Measurements from ENCODE around the gene TFDP2. TPM values are rescaled to one million over a fixed set of nuclear protein-coding genes. Genes with fewer than 3 reads are reported as not detected.

The TFDP2 gene
- total and polyA plus RNA-seq, 2 of the 8 experiments (the other 6 are each of a cell fraction or from before 2014, with no cell fraction given): 41.1 to 119 TPM

DNA sequence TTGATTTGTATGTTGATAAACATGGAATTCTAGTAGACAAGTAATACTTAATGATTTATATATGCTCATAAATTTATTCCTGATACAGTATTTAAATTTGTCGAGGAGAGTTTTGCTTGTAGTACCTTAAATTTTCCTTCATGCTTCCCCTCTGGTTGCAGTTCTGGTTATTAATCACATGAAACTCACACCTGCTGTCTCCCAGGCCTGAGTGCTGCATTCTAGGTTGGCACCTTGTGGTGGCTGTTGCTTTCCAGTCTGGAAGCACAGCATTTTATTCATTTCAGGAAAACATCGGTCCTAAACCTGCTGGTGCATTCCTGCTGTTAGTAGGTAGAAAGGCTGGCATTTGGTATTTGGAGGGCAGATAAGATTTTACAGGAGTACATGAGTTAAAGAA, 228.0 kb downstream of the TFDP2 start:
- DNase-seq (ENCODE audit: low read depth in 1 of 2, low spot score in 2 of 2) (no peak), FAIRE-seq (no peak)
- Histone ChIP-seq H3K27ac (ENCODE audit: low read depth, low read length) (no peak overlapping the region), H2AK5ac (ENCODE audit: low read depth, low read length) (no peak overlapping the region), H3K36me3 (ENCODE audit: control insufficient read depth in 2 of 4, insufficient read depth in 4 of 4, low read length in 3 of 4) (peaks cover 5 to 68% (median 26%) of the 10 kb centered on the region in 4 experiments; a peak in 6 of 8 replicates), H3K79me2 (ENCODE audit: control insufficient read depth in 1 of 2, insufficient read depth in 2 of 2, low read length in 2 of 2) (no peaks in the 10 kb centered on the region), H2BK12ac (ENCODE audit: low read depth, low read length) (no peak overlapping the region), H2BK20ac (ENCODE audit: low read length) (no peak overlapping the region), H3K23ac (ENCODE audit: insufficient read length) (no peak overlapping the region), H3K4me2 (ENCODE audit: insufficient read depth in 1 of 2, low read depth in 2 of 2, low read length in 2 of 2) (no peak overlapping the region), H4K91ac (replicated peaks; ENCODE audit: insufficient read length, low read length) (no peak overlapping the region), H3K4me3 (ENCODE audit: extremely low read depth in 1 of 4, insufficient read depth in 2 of 4, low read depth in 3 of 4, low read length in 4 of 4) (no peak overlapping the region), H2BK120ac (replicated peaks; ENCODE audit: low read depth, low read length) (no peak overlapping the region), H3K23me2 (ENCODE audit: low read depth, low read length) (no peaks in the 10 kb centered on the region; the same call in 1 of the 2 replicates), H3K14ac (ENCODE audit: insufficient read length) (no peak overlapping the region), H2BK5ac (ENCODE audit: low read depth, low read length) (no peak overlapping the region), H3K9ac (replicated peaks in 1 of 4; ENCODE audit: extremely low read depth in 1 of 4, low read depth in 3 of 4, low read length in 3 of 4) (no peak overlapping the region), H4K5ac (ENCODE audit: insufficient read length, low read depth, low read length) (no peak overlapping the region), H3K79me1 (ENCODE audit: low read depth, low read length) (no peaks in the 10 kb centered on the region), H3K9me3 (ENCODE audit: insufficient read depth in 2 of 2, low read depth in 1 of 2, low read length in 1 of 2) (no peaks in the 10 kb centered on the region), H3K18ac (ENCODE audit: extremely low read depth, low read length) (no peak overlapping the region), H3K4me1 (replicated peaks in 1 of 4; ENCODE audit: control insufficient read depth in 3 of 4, insufficient read depth in 4 of 4, low read length in 3 of 4) (no peaks in the 10 kb centered on the region), H3K4ac (replicated peaks; ENCODE audit: insufficient read length, low read depth, low read length) (no peak overlapping the region), H2AFZ (ENCODE audit: low read length) (no peak overlapping the region), H2BK15ac (ENCODE audit: low read length) (no peak overlapping the region), H3K56ac (replicated peaks; ENCODE audit: insufficient read length, low read depth, low read length) (no peak overlapping the region), H4K8ac (ENCODE audit: extremely low read depth, insufficient read depth, low read length) (no peak overlapping the region), H3K27me3 (replicated peaks in 1 of 4; ENCODE audit: control insufficient read depth in 3 of 4, extremely low read depth in 1 of 4, insufficient read depth in 3 of 4, low read length in 3 of 4) (no peaks in the 10 kb centered on the region), H4K20me1 (replicated peaks in 1 of 2; ENCODE audit: control insufficient read depth in 1 of 2, insufficient read depth in 2 of 2, low read length in 2 of 2) (no peaks in the 10 kb centered on the region)
- CTCF ChIA-PET (ENCODE audit: partially characterized antibody): no interaction called here
- POLR2A ChIA-PET (ENCODE audit: partially characterized antibody): no interaction called here
- 95% methylated on average over 2 of the region's 2 CpGs; no CpG with 5 or more reads in 1 of the 2 experiments for WGBS, 2 experiments (ENCODE audit: extremely low coverage in 1 of 2, insufficient coverage in 1 of 2, insufficient read length in 1 of 2, insufficient replicate concordance in 2 of 2, low coverage in 1 of 2, low lambda C conversion rate in 2 of 2, missing lambda C conversion rate in 1 of 2)
- TF ChIP-seq, protein P1, sequence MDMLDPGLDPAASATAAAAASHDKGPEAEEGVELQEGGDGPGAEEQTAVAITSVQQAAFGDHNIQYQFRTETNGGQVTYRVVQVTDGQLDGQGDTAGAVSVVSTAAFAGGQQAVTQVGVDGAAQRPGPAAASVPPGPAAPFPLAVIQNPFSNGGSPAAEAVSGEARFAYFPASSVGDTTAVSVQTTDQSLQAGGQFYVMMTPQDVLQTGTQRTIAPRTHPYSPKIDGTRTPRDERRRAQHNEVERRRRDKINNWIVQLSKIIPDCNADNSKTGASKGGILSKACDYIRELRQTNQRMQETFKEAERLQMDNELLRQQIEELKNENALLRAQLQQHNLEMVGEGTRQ (IDR thresholded peaks at IDR 0.05; ENCODE audit: low read length): no peak
- TF ChIP-seq POLR2AphosphoS5 (IDR thresholded peaks at IDR 0.05; ENCODE audit: low read depth, low read length) (no peak), NRF1 (IDR thresholded peaks at IDR 0.05; ENCODE audit: low read depth, low read length) (no peak), SP1 (IDR thresholded peaks at IDR 0.05; ENCODE audit: low read depth, low read length) (no peak), POU5F1 (IDR thresholded peaks at IDR 0.05; ENCODE audit: low read depth, low read length) (no peak), HDAC6 (IDR thresholded peaks at IDR 0.05; ENCODE audit: low read depth, low read length) (no peak), KDM5A (IDR thresholded peaks at IDR 0.05; ENCODE audit: low read length) (no peak), SP4 (IDR thresholded peaks at IDR 0.05; ENCODE audit: low read length) (no peak), KDM1A (IDR thresholded peaks at IDR 0.05; ENCODE audit: borderline replicate concordance, low read length) (no peak), CREB1 (IDR thresholded peaks at IDR 0.05) (no peak), ZNF274 (IDR thresholded peaks at IDR 0.05; ENCODE audit: borderline replicate concordance, extremely low read depth, low read length) (no peak), NANOG (IDR thresholded peaks at IDR 0.05; ENCODE audit: insufficient read depth, low read depth, low read length, poor library complexity, severe bottlenecking) (no peak)
- TF ChIP-seq, protein P2, sequence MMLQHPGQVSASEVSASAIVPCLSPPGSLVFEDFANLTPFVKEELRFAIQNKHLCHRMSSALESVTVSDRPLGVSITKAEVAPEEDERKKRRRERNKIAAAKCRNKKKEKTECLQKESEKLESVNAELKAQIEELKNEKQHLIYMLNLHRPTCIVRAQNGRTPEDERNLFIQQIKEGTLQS (IDR thresholded peaks at IDR 0.05; ENCODE audit: insufficient read depth, low read depth, low read length): no peak
- TF ChIP-seq, protein P3, sequence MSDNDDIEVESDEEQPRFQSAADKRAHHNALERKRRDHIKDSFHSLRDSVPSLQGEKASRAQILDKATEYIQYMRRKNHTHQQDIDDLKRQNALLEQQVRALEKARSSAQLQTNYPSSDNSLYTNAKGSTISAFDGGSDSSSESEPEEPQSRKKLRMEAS (IDR thresholded peaks at IDR 0.05): no peak

All from H1 (cell line).